Right cardiac atrium (tissue), 5 donors: ENCODE results near the gene HLA-DOA. TPM values are rescaled to one million over a fixed set of nuclear protein-coding genes. Genes with fewer than 3 reads are reported as not detected.
A peak's percentile ranks its signal among the peaks of the same experiment; 100 is the strongest.

Experiments used
- ATAC-seq, 2 donors: fragments of 200-7000 bp; cut with Tn5 transposase; one replicate each; pipeline versions ENCODE4 v1.8.0 to v1.9.1; 2020; ENCODE audit warnings: moderate library complexity in 2 of 2, mild to moderate bottlenecking in 1 of 2
- DNase-seq, 3 donors: peaks; one replicate each; pipeline ENCODE4 v3.0.0-alpha.2; 2020
- H3K27ac ChIP-seq: one replicate; pipeline ENCODE4 v1.5.1; 2013; ENCODE audit warnings: mild to moderate bottlenecking, low read length, control low read depth, moderate library complexity
- H3K27me3 ChIP-seq: one replicate; pipeline ENCODE4 v1.6.1; 2013; ENCODE audit not compliant: control insufficient read depth, insufficient read depth
- H3K4me1 ChIP-seq: one replicate; pipeline ENCODE4 v1.6.1; 2013; ENCODE audit warnings: low read length; ENCODE audit not compliant: control insufficient read depth, insufficient read depth
- H3K4me3 ChIP-seq: one replicate; pipeline ENCODE4 v1.5.1; 2013; ENCODE audit warnings: low read length, control low read depth
- H3K9me3 ChIP-seq: one replicate; pipeline ENCODE4 v1.6.1; 2013; ENCODE audit warnings: low read length; ENCODE audit not compliant: control insufficient read depth
- WGBS: extraction: QIAGEN DNeasy Blood & Tissue Kit; methylation state at CpG from one replicate; pipeline ENCODE4 v1.1.7; 2013; 5-methylcytosine and 5-hydroxymethylcytosine counted together
- intact Hi-C, 4 donors: fragments of 100-400 bp; cut with DNase I; formaldehyde crosslinking; loops; one replicate each; pipeline versions ENCODE4 v1.11.0 to v1.14.0; 2022 to 2023
- polyA plus RNA-seq: library from polyadenylated mRNA; stranded (reverse); fragments of 200-250 nt; gene quantifications from one replicate; pipeline ENCODE4 v1.2.3, GENCODE V29; 2013
- total RNA-seq, 4 donors: library from RNA; stranded (reverse); fragmentation: NEBNext Ultra II Directional; extraction: Animal tissue kit (Norgen Biotek cat#: 25700); gene quantifications; one replicate each; pipeline ENCODE4 v1.2.1, GENCODE V29; 2021
- donor health status: healthy with polysubstance abuse.
- donor health status: DM: no; HTN: yes; CAD: no.
- donor health status: DM: no; HTN: no; CAD: no.
- donor health status: DM: no; HTN: yes; CAD: no; lungs with severe emphysema.
- donor health status: DM: yes; HTN: yes; CAD: no.

The HLA-DOA gene
- total and polyA plus RNA-seq, 5 donors: 1.2 to 2.3 (median 1.6) TPM

GRCh38 chr6:32976334-32977069 lies 32.9 kb downstream of the HLA-DOA start:
- Histone ChIP-seq H3K27ac (no peak overlapping the region), H3K4me3 (no peak overlapping the region), H3K9me3 (no peaks in the 10 kb centered on the region), H3K4me1 (no peaks in the 10 kb centered on the region), H3K27me3 (no peaks in the 10 kb centered on the region)
- no peak for ATAC-seq
- DNase-seq: no peak
- intact Hi-C loops: loop anchor here in 3 of 4 donors (5.0 to 10.0 kb wide), 3 partner anchors 39 to 1312 kb away; partner anchors contain the start of genes C6orf47 (in 1 of the 3), CSNK2B (in 1 of the 3), DXO (in 1 of the 3) and GPANK1 (in 1 of the 3)
- 75% methylated on average over 7 of the region's 7 CpGs for WGBS

- H3K27ac ChIP-seq: no peak overlapping the region
- no peak overlapping the region for H3K4me3 ChIP-seq
Observed at GRCh38 chr6:32975886-32976285, 33.5 kb downstream of the HLA-DOA start.

GRCh38 chr6:32974541-32975308 lies 34.7 kb downstream of the HLA-DOA start:
- Histone ChIP-seq H3K4me3 (peak overlapping the region; percentile 90), H3K9me3 (no peaks in the 10 kb centered on the region), H3K27me3 (no peaks in the 10 kb centered on the region), H3K27ac (no peak overlapping the region), H3K4me1 (no peaks in the 10 kb centered on the region)
- DNase-seq: peak in 1 of 3 donors; percentile 32
- ATAC-seq: no peak
- intact Hi-C loops: loop anchor here in 3 of 4 donors (5.0 to 10.0 kb wide), 3 partner anchors 37 to 1310 kb away; partner anchors contain the start of genes C6orf47 (in 1 of the 3), CSNK2B (in 1 of the 3), DXO (in 1 of the 3) and GPANK1 (in 1 of the 3)
- WGBS: 7% methylated on average over 14 of the region's 14 CpGs

More at GRCh38 chr6:32975886-32976285, 33.5 kb downstream of the HLA-DOA start:
- 56% methylated on average over 2 of the region's 2 CpGs for WGBS
- no peaks in the 10 kb centered on the region for H3K4me1 ChIP-seq
- no peaks in the 10 kb centered on the region for H3K27me3 ChIP-seq
- intact Hi-C loops: loop anchor here in 3 of 4 donors (5.0 to 10.0 kb wide), 3 partner anchors 39 to 1311 kb away; partner anchors contain the start of genes C6orf47 (in 1 of the 3), CSNK2B (in 1 of the 3), DXO (in 1 of the 3) and GPANK1 (in 1 of the 3)
- ATAC-seq (no peak), DNase-seq (no peak)
- no peaks in the 10 kb centered on the region for H3K9me3 ChIP-seq

GRCh38 chr6:32974016-32974333 lies 35.4 kb downstream of the HLA-DOA start:
- under 1% methylated on average over 4 of the region's 4 CpGs for WGBS
- Histone ChIP-seq H3K27ac (no peak overlapping the region), H3K4me1 (no peaks in the 10 kb centered on the region), H3K9me3 (no peaks in the 10 kb centered on the region), H3K27me3 (no peaks in the 10 kb centered on the region), H3K4me3 (peak overlapping the region; percentile 90)
- DNase-seq (no peak), ATAC-seq (no peak)
- intact Hi-C loops: loop anchor here in 2 of 4 donors (10.0 kb wide), 2 partner anchors 999 to 1309 kb away; partner anchors contain the start of genes C6orf47 (in 1 of the 2), CSNK2B (in 1 of the 2), DXO (in 1 of the 2) and GPANK1 (in 1 of the 2)

- DNase-seq (peak in 1 of 3 donors; percentile 49), ATAC-seq (no peak)
- no peaks in the 10 kb centered on the region for H3K9me3 ChIP-seq
- intact Hi-C loops: loop anchor here in 2 of 4 donors (10.0 kb wide), 2 partner anchors 999 to 1309 kb away; partner anchors contain the start of genes C6orf47 (in 1 of the 2), CSNK2B (in 1 of the 2), DXO (in 1 of the 2) and GPANK1 (in 1 of the 2)
- WGBS: under 1% methylated on average over 23 of the region's 23 CpGs
- no peaks in the 10 kb centered on the region for H3K4me1 ChIP-seq
- no peaks in the 10 kb centered on the region for H3K27me3 ChIP-seq
- H3K4me3 ChIP-seq: peak overlapping the region; percentile 90
- H3K27ac ChIP-seq: peak overlapping the region; percentile 77
Observed at GRCh38 chr6:32973144-32974015, 36.0 kb downstream of the HLA-DOA start.

GRCh38 chr6:32972353-32973143 lies 36.8 kb downstream of the HLA-DOA start:
- peak overlapping the region; percentile 77 for H3K27ac ChIP-seq
- ATAC-seq (no peak), DNase-seq (peak in 2 of 3 donors; percentile 43 to 68)
- H3K4me1 ChIP-seq: no peaks in the 10 kb centered on the region
- H3K4me3 ChIP-seq: peak overlapping the region; percentile 90
- H3K27me3 ChIP-seq: no peaks in the 10 kb centered on the region
- no peaks in the 10 kb centered on the region for H3K9me3 ChIP-seq
- intact Hi-C loops: loop anchor here in 2 of 4 donors (10.0 kb wide), 2 partner anchors 998 to 1308 kb away; partner anchors contain the start of genes C6orf47 (in 1 of the 2), CSNK2B (in 1 of the 2), DXO (in 1 of the 2) and GPANK1 (in 1 of the 2)
- WGBS: under 1% methylated on average over 70 of the region's 70 CpGs

GRCh38 chr6:32971581-32972352 lies 37.6 kb downstream of the HLA-DOA start:
- Histone ChIP-seq H3K4me1 (no peaks in the 10 kb centered on the region), H3K9me3 (no peaks in the 10 kb centered on the region), H3K4me3 (peak overlapping the region; percentile 90), H3K27ac (peak overlapping the region; percentile 98), H3K27me3 (no peaks in the 10 kb centered on the region)
- intact Hi-C loops: loop anchor here in 2 of 4 donors (10.0 kb wide), 2 partner anchors 997 to 1307 kb away; partner anchors contain the start of genes C6orf47 (in 1 of the 2), CSNK2B (in 1 of the 2), DXO (in 1 of the 2) and GPANK1 (in 1 of the 2)
- under 1% methylated on average over 58 of the region's 58 CpGs for WGBS
- DNase-seq (peak; percentile 99 to 100 (median 99)), ATAC-seq (peak; percentile 69)

GRCh38 chr6:32971242-32971580 lies 38.2 kb downstream of the HLA-DOA start:
- intact Hi-C loops: loop anchor here in 2 of 4 donors (10.0 kb wide), 2 partner anchors 996 to 1306 kb away; partner anchors contain the start of genes C6orf47 (in 1 of the 2), CSNK2B (in 1 of the 2), DXO (in 1 of the 2) and GPANK1 (in 1 of the 2)
- DNase-seq (no peak), ATAC-seq (no peak)
- Histone ChIP-seq H3K4me3 (peak overlapping the region; percentile 86), H3K27ac (peak overlapping the region; percentile 98), H3K27me3 (no peaks in the 10 kb centered on the region), H3K9me3 (no peaks in the 10 kb centered on the region), H3K4me1 (no peaks in the 10 kb centered on the region)
- WGBS: under 1% methylated on average over 15 of the region's 15 CpGs
